Thoracic aorta (tissue), 2 donors: ENCODE results near the gene TMEM106A. TPM values are rescaled to one million over a fixed set of nuclear protein-coding genes. Genes with fewer than 3 reads are reported as not detected.
A peak's percentile ranks its signal among the peaks of the same experiment; 100 is the strongest.

Experiments used
- ATAC-seq: fragments of 150-250 bp; one replicate; pipeline ENCODE4 v1.8.0; 2017; ENCODE audit warnings: low read depth; ENCODE audit not compliant: insufficient number of reproducible peaks, low FRiP score
- DNase-seq: peaks from one replicate; pipeline ENCODE4 v3.0.0-alpha.2; 2020; ENCODE audit warnings: low spot score
- H3K27ac ChIP-seq, 2 donors: fragments of 200-600 bp; sonication (generic); 1 replicate in 1 of 2; 2 replicates in 1 of 2; pipeline ENCODE4 v1.5.1; 2016; ENCODE audit warnings: mild to moderate bottlenecking in 2 of 2, moderate library complexity in 2 of 2
- H3K27me3 ChIP-seq: fragments of 200-600 bp; sonication (generic); replicated peaks from 2 replicates; pipeline ENCODE4 v1.6.0; 2016; ENCODE audit warnings: mild to moderate bottlenecking; ENCODE audit not compliant: insufficient read depth
- H3K36me3 ChIP-seq: fragments of 200-600 bp; sonication (generic); one replicate; pipeline ENCODE4 v1.5.1; 2016
- H3K4me1 ChIP-seq, 2 donors: fragments of 200-600 bp; sonication (generic); 1 replicate in 1 of 2; 2 replicates in 1 of 2; pipeline versions ENCODE4 v1.5.1 to v1.6.0; 2016; ENCODE audit warnings: low read depth in 2 of 2, mild to moderate bottlenecking in 1 of 2; ENCODE audit not compliant: control insufficient read depth in 1 of 2
- H3K4me3 ChIP-seq: fragments of 200-600 bp; sonication (generic); 2 replicates; pipeline ENCODE4 v1.5.1; 2016; ENCODE audit warnings: mild to moderate bottlenecking
- H3K9me3 ChIP-seq: fragments of 200-600 bp; sonication (generic); 2 replicates; pipeline ENCODE4 v1.5.1; 2016
- CTCF ChIP-seq: fragments of 200-600 bp; sonication (generic); IDR thresholded peaks from one replicate; pipeline ENCODE4 v1.5.1; 2019; ENCODE audit warnings: antibody characterized with exemption
- total RNA-seq, 2 donors: library from RNA; depleted of rRNA; stranded (reverse); fragments of >200 nt; gene quantifications; one replicate each; pipeline versions ENCODE4 v1.1.0 to v1.2.3, GENCODE V29; 2016

TMEM106A gene
- total RNA-seq, 2 donors from 2014 or later = 17.3 to 22.5 TPM

DNA sequence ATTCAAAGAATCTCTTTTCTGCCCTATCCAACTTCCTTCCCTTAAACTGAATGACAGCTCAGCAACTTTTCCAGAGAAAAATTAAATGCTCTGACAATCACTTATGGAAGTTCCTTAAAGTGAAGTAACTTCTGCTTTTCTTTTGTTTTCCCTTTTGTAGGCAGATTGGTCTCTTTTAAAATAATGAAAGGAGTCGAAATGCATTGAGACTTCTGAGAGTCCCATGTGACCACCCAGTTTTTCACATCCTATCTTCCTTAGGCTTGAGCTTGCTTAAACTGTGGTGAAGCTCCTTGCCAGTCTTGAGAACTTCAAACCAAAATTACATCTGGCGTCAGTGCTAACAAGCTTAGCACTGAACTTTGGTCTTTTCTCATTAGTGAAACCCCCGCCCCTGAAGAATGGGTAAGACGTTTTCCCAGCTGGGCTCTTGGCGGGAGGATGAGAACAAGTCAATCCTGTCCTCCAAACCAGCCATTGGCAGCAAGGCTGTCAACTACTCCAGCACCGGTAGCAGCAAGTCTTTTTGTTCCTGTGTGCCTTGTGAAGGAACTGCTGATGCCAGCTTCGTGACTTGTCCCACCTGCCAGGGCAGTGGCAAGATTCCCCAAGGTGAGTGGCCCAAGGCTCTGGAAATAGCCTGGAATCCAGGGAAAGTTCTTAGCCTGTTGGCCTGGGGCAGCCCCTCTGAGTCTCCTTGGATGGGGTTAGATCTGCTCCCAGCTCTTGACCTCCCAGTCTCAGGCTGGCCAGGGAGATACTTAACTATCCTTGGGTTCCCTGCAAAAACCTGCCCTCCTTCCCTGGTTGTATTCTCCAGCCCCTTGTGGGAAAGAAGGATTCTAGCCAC, 1.2 kb downstream of the TMEM106A start:
- no peak for TF ChIP-seq CTCF
- peaks cover 0 to 21% of the 10 kb centered on the region in 2 donors for H3K4me1 ChIP-seq
- H3K27ac ChIP-seq = peak overlapping the region in 1 of 2 donors; percentile 66
- H3K27me3 ChIP-seq = no peaks in the 10 kb centered on the region
- no peak for ATAC-seq
- DNase-seq = no peak
- H3K4me3 ChIP-seq = peak overlapping the region; percentile 72
- peaks cover 36% of the 10 kb centered on the region for H3K36me3 ChIP-seq
- H3K9me3 ChIP-seq = no peaks in the 10 kb centered on the region

DNA sequence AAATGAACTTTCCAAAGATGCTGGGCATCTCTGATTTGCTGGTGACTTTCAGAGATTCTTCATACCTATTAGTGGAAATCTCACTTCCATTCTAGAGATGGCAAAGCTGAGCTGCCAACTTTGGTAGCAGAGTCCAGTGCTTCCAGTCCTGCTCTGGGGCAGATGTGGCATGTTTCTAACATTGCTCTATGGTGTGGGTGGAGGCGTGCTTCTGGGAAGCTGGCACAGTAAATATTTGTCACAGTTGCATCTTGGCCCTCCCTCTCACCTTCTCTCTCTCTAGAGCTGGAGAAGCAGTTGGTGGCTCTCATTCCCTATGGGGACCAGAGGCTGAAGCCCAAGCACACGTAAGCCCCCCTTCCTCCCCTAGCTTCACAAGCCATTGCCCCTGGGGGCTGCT, 1.9 kb downstream of the TMEM106A start:
- no peak for TF ChIP-seq CTCF
- ATAC-seq (no peak), DNase-seq (no peak)
- Histone ChIP-seq H3K9me3 (no peaks in the 10 kb centered on the region), H3K4me1 (peaks cover 0 to 21% of the 10 kb centered on the region in 2 donors), H3K27ac (no peak overlapping the region), H3K4me3 (no peak overlapping the region), H3K27me3 (no peaks in the 10 kb centered on the region), H3K36me3 (peaks cover 33% of the 10 kb centered on the region)

DNA sequence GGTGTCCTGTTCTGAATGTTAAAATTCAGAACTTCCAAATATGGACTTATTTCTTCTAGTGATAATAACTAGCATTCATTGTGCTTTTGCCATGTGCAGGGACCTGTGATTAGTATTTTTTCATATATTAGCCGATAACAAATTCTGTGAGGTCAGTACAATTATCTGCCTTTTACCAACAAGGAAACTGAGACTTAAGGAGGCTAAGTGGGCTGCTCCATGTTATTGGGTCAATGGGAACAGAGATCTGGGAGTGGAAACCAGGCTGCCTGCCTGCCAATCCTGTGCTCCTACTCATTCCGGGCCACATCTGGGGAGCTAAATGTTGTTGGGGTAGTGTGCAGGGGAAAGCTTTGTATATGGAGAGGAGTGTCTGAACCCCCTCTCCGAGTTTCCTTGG, 3.7 kb downstream of the TMEM106A start:
- peaks cover 25% of the 10 kb centered on the region for H3K36me3 ChIP-seq

GRCh38 chr17:43216369-43216761, 4.7 kb downstream of the TMEM106A start:
- no peak overlapping the region for H3K4me3 ChIP-seq
- ATAC-seq (no peak), DNase-seq (no peak)
- no peak overlapping the region for H3K27ac ChIP-seq
- H3K4me1 ChIP-seq = peaks cover 0 to 14% of the 10 kb centered on the region in 2 donors
- no peaks in the 10 kb centered on the region for H3K27me3 ChIP-seq
- H3K36me3 ChIP-seq = peaks cover 25% of the 10 kb centered on the region
- TF ChIP-seq CTCF = no peak
- no peaks in the 10 kb centered on the region for H3K9me3 ChIP-seq

More for the DNA sequence above, 3.7 kb downstream of the TMEM106A start:
- no peaks in the 10 kb centered on the region for H3K27me3 ChIP-seq
- H3K9me3 ChIP-seq = no peaks in the 10 kb centered on the region
- H3K4me3 ChIP-seq = no peak overlapping the region
- no peak overlapping the region for H3K27ac ChIP-seq
- TF ChIP-seq CTCF = no peak
- peaks cover 0 to 21% of the 10 kb centered on the region in 2 donors for H3K4me1 ChIP-seq
- ATAC-seq = no peak
- no peak for DNase-seq

DNA sequence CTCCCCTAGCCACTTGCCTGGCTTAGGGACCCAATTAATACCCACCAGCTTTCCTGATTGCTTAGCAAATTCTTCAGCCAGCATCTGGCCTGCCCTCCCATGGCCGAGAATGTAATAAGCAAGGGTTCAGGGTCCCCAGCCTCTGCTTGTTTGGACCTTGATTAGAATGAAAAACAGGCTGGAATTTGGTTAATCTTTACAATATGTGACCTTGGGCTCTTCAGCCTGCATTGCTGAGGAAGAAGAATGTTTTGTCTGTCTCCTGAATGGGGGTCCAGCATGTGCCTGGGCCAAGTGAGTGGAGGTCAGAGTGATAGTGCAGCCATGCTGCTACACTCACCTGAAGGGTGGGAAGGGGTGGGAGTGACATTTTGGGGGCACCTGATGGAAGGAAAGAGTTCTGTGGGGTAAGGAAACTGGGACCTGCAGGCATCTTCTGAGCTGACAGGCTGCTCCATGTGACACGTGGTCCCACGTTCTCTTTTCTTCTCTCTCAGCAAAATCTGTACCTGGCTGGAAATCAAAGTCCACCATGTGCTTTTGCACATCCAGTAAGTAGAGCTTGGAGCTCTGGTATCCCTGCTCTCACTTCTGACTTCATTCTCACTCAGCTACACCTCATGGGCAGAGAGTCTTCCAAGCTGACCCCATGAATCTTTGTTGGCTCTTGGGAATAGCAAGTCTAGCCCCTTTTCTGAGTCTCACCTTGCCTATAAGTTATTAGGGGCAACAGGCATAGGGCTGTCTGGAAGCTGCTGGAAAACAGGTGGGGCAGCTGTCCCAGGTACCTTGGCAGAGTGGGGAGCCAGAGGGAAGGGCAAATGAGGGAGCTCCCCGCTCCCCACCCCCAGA, 5.3 kb downstream of the TMEM106A start:
- Histone ChIP-seq H3K4me1 (peaks cover 0 to 13% of the 10 kb centered on the region in 2 donors), H3K4me3 (no peak overlapping the region), H3K27me3 (no peaks in the 10 kb centered on the region), H3K36me3 (peaks cover 25% of the 10 kb centered on the region), H3K27ac (no peak overlapping the region), H3K9me3 (no peaks in the 10 kb centered on the region)
- ATAC-seq (no peak), DNase-seq (no peak)
- TF ChIP-seq CTCF = no peak
